A549 (cell line): Measurements from ENCODE around the gene PRKCE.

Experiments used
- CEBPB ChIP-seq, 2 experiments: fragments of >200 bp in 1 of 2; sonication (Bioruptor Twin) in 1 of 2; formaldehyde crosslinking in 1 of 2; IDR thresholded peaks; 2 replicates each; pipeline ENCODE4 v1.6.1; 2012 to 2016
- EP300 ChIP-seq, 2 experiments: fragments of >200 bp; sonication (Bioruptor Twin); formaldehyde crosslinking; IDR thresholded peaks; 2 replicates in 1 of 2; 3 replicates in 1 of 2; pipeline ENCODE4 v1.6.1; 2016 to 2017
- HDAC2 ChIP-seq: fragments of 200-600 bp; sonication (generic); IDR thresholded peaks from 2 replicates; pipeline ENCODE4 v1.6.1; 2016
- HMGXB4 ChIP-seq: fragments of 250-450 bp; sonication (Bioruptor Pico); IDR thresholded peaks from 2 replicates; pipeline ENCODE4 v1.5.0; 2021; ENCODE audit warnings: mild to moderate bottlenecking, moderate library complexity, borderline replicate concordance
- SMC3 ChIP-seq: fragments of >200 bp; sonication (Bioruptor Twin); formaldehyde crosslinking; IDR thresholded peaks from 3 replicates; pipeline ENCODE4 v1.6.1; 2018; ENCODE audit warnings: inconsistent platforms
- TF ChIP-seq, protein P1 (sequence below): fragments of >200 bp; sonication (Bioruptor Twin); formaldehyde crosslinking; IDR thresholded peaks from 3 replicates; pipeline ENCODE4 v1.5.1; 2016
- TF ChIP-seq, protein P2 (sequence below): fragments of 200-600 bp; sonication (generic); IDR thresholded peaks from 2 replicates; pipeline ENCODE4 v1.6.1; 2016; ENCODE audit warnings: antibody characterized with exemption, mild to moderate bottlenecking, moderate library complexity

DNA sequence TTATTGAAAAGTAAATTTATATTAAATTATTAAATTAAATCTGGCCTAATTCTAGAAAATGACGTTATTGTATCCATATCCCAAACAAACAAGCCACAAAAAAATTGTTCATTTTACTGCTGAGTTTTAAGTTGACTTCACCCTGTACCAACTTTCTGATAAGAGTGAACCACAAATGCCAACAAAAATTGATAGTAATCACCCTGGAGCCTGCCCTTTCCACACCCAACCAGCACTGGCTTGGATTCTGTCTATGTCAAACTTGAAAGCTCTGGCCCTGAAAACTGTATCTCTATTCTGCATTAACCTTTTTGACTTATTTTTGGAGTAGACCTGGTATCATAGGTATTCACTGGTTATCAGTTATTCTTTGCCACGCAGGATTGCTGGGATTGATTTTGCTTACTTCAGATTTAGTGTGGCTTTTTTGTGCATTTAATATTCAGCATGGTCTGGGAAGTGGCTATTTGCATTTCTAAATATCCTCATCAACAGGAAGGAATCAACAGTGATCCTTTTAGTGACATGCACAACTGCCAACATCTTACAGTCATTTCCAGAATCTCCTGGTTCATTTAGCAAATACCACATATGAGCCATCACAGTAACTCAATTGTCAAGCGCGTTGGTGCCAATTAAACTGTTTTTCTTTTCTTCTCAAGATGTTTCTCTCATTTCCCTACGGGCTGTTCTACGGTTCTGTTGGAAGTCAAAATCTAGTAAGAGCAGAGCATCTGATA, 29.0 kb upstream of the PRKCE start:
- TF ChIP-seq, protein P1, sequence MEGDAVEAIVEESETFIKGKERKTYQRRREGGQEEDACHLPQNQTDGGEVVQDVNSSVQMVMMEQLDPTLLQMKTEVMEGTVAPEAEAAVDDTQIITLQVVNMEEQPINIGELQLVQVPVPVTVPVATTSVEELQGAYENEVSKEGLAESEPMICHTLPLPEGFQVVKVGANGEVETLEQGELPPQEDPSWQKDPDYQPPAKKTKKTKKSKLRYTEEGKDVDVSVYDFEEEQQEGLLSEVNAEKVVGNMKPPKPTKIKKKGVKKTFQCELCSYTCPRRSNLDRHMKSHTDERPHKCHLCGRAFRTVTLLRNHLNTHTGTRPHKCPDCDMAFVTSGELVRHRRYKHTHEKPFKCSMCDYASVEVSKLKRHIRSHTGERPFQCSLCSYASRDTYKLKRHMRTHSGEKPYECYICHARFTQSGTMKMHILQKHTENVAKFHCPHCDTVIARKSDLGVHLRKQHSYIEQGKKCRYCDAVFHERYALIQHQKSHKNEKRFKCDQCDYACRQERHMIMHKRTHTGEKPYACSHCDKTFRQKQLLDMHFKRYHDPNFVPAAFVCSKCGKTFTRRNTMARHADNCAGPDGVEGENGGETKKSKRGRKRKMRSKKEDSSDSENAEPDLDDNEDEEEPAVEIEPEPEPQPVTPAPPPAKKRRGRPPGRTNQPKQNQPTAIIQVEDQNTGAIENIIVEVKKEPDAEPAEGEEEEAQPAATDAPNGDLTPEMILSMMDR, result no peak
- TF ChIP-seq CEBPB (IDR thresholded peaks at IDR 0.05) (no peak), HMGXB4 (no peak), HDAC2 (no peak), SMC3 (no peak), EP300 (IDR thresholded peaks at IDR 0.05) (no peak)
- TF ChIP-seq, protein P2, sequence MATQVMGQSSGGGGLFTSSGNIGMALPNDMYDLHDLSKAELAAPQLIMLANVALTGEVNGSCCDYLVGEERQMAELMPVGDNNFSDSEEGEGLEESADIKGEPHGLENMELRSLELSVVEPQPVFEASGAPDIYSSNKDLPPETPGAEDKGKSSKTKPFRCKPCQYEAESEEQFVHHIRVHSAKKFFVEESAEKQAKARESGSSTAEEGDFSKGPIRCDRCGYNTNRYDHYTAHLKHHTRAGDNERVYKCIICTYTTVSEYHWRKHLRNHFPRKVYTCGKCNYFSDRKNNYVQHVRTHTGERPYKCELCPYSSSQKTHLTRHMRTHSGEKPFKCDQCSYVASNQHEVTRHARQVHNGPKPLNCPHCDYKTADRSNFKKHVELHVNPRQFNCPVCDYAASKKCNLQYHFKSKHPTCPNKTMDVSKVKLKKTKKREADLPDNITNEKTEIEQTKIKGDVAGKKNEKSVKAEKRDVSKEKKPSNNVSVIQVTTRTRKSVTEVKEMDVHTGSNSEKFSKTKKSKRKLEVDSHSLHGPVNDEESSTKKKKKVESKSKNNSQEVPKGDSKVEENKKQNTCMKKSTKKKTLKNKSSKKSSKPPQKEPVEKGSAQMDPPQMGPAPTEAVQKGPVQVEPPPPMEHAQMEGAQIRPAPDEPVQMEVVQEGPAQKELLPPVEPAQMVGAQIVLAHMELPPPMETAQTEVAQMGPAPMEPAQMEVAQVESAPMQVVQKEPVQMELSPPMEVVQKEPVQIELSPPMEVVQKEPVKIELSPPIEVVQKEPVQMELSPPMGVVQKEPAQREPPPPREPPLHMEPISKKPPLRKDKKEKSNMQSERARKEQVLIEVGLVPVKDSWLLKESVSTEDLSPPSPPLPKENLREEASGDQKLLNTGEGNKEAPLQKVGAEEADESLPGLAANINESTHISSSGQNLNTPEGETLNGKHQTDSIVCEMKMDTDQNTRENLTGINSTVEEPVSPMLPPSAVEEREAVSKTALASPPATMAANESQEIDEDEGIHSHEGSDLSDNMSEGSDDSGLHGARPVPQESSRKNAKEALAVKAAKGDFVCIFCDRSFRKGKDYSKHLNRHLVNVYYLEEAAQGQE, result no peak
